HL-60/S4 (cell line): ENCODE data around the gene PHYKPL.

Experiments
- in situ Hi-C: fragments of 300-500 bp; cut with MboI; formaldehyde crosslinking; loops from 2 replicates; pipeline ENCODE4 v1.14.3; 2022; ENCODE audit warnings: low sequenced_read_pairs

Gene PHYKPL

GRCh38 chr5:178241231-178241663, 8.6 kb upstream of the PHYKPL start:
- in situ Hi-C loops, result loop anchor here (25.0 kb wide), 1 partner anchor 1246 kb away; no protein-coding TSS in a partner anchor

GRCh38 chr5:178240766-178241165, 8.2 kb upstream of the PHYKPL start:
- in situ Hi-C loops, result loop anchor here (25.0 kb wide), 1 partner anchor 1247 kb away; no protein-coding TSS in a partner anchor

DNA sequence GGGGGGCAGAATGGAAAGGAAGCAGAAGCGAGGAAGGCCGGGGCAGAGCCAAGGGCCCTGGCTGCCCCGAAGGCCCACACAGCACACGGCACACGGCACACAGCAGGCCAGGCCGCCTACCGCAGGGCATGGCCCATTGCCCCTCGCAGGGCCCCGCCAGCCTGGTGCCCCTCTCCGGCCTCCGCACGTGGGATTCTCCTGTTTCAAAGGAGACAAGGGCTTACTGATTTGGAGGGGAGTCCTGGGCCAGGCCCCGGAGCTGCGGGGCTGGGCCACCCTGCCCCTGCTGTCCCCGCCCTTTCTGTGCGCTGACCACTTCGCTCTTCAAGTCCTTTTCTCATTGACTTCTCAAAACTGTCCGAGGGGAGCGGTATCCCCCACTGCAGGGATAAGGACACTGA, 7.7 kb upstream of the PHYKPL start:
- in situ Hi-C loops, result loop anchor here (25.0 kb wide), 1 partner anchor 1247 kb away; no protein-coding TSS in a partner anchor

DNA sequence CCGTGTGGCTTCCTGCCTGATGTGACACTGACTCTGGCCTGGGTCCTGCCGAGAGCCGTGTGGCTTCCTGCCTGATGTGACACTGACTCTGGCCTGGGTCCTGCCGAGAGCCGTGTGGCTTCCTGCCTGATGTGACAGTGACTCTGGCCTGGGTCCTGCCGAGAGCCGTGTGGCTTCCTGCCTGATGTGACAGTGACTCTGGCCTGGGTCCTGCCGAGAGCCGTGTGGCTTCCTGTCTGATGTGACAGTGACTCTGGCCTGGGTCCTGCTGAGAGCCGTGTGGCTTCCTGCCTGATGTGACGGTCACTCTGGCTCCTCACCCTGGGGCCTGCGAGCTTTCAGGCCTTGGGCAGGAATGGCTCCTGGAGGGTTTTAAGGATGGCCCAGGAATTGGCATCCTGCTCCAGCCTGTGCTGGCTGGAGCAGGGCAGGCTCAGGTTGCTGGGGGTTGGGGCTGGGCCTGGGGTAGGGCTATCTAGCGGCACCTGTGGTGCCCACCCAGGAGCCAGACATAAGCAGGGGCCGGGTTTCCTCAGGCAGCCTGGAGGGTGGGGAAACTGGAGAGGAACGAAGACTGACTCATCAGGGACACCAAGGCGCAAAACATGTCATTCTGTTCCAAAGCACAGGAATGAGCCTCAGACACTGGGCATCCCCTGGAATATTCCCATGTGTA, 7.2 kb upstream of the PHYKPL start:
- in situ Hi-C loops, result loop anchor here (25.0 kb wide), 1 partner anchor 1248 kb away; no protein-coding TSS in a partner anchor

- in situ Hi-C loops, result loop anchor here (25.0 kb wide), 1 partner anchor 1248 kb away; no protein-coding TSS in a partner anchor
Measured at GRCh38 chr5:178238711-178239592, 6.3 kb upstream of the PHYKPL start.

GRCh38 chr5:178238313-178238635, 5.7 kb upstream of the PHYKPL start:
- in situ Hi-C loops, result loop anchor here (25.0 kb wide), 1 partner anchor 1249 kb away; no protein-coding TSS in a partner anchor

- in situ Hi-C loops, result loop anchor here (25.0 kb wide), 1 partner anchor 1250 kb away; no protein-coding TSS in a partner anchor
Measured at GRCh38 chr5:178237431-178238312, 5.1 kb upstream of the PHYKPL start.

GRCh38 chr5:178236679-178237078, 4.1 kb upstream of the PHYKPL start:
- in situ Hi-C loops, result loop anchor here (25.0 kb wide), 1 partner anchor 1251 kb away; no protein-coding TSS in a partner anchor

DNA sequence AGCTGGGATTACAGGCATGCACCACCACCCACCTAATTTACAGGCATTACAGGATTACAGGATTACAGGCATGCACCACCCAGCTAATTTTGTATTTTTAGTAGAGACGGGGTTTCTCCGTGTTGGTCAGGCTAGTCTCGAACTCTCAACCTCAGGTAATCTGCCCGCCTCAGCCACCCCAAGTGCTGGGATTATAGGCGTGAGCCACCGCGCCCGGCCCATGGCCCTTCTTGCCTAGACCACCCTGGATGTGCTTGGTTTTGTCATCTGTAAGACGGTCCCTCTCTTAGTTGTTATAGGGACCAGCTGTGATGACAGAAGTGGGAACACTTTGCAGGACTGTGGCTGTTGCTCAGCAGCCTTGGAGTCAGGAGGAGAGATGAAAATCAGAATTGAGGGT, 3.5 kb upstream of the PHYKPL start:
- in situ Hi-C loops, result loop anchor here (25.0 kb wide), 1 partner anchor 1251 kb away; no protein-coding TSS in a partner anchor

GRCh38 chr5:178235588-178235974, 3.0 kb upstream of the PHYKPL start:
- in situ Hi-C loops, result loop anchor here (25.0 kb wide), 1 partner anchor 1252 kb away; no protein-coding TSS in a partner anchor

DNA sequence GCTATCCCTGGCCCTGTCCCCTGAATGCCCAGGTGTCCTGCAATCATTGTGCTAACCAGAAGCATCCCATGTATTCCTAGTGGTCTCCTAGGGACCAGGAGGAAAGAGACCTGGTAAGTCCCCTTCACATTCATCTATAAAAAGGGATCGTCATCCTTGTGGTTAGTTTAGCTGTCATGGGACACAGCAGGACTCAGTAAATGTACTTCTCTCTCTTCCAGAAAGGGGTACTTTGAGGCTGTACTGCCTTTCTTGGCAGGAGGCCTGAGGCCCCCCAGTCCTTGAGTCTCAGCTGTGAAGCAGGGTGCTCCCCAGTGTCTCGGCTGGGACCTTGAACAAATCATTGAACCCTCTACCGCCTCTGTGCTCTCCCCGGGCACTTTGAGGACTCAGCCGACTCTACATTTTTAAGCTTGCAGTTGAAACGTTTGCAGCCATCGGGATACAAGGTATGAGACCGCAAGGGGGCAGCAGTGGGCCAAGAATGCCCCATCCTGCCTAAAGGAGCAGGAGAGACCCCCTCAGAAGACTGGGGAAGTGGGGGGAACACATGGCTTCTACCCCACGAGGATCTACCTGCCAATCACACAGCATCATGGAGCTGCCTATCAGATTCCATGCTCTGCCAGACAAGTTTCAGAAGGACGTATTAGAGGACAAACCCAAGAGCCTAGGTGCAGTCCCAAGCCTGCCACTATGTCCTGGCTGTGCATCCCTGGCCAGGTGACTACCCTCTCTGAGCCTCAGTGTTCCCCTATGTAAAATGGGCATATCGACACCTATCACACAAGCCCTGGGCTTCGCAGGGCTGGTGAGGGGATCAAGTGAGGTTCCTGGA, 2.4 kb upstream of the PHYKPL start:
- in situ Hi-C loops, result loop anchor here (25.0 kb wide), 1 partner anchor 1252 kb away; no protein-coding TSS in a partner anchor

DNA sequence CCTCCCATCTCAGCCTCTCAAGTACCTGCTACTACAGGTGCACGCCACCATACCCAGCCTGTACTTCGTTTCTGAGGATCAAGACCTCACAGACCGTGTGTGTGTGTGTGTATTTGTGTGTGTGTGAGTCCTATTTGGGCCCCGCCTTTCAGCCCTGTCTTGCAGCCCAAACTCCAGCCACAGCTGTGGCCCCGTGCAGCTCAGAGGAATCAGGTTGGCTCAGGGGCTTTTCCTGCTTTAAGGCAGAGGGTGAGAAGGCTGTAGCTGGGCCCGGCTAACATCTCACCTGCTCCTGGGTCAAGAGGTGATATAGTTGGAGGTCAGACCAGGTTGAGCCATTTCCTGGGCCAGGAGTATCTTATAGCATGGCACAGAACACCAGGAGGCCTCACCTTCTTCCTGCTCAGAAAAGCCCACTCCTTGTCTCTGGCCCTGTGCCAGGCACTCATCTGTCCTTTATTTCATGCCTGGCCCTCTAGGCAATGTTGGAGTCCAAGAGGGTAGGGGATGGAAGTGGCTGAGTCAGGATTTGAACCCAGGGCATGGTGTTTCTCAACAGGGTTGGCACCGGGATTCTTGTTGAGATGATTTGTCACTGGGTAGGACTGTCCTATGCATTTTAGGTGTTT, 1.6 kb upstream of the PHYKPL start:
- in situ Hi-C loops, result loop anchor here (25.0 kb wide), 1 partner anchor 1253 kb away; no protein-coding TSS in a partner anchor

- in situ Hi-C loops, result loop anchor here (25.0 kb wide), 1 partner anchor 1254 kb away; no protein-coding TSS in a partner anchor
Measured at GRCh38 chr5:178232920-178233429, 373 bp upstream of the PHYKPL start.

DNA sequence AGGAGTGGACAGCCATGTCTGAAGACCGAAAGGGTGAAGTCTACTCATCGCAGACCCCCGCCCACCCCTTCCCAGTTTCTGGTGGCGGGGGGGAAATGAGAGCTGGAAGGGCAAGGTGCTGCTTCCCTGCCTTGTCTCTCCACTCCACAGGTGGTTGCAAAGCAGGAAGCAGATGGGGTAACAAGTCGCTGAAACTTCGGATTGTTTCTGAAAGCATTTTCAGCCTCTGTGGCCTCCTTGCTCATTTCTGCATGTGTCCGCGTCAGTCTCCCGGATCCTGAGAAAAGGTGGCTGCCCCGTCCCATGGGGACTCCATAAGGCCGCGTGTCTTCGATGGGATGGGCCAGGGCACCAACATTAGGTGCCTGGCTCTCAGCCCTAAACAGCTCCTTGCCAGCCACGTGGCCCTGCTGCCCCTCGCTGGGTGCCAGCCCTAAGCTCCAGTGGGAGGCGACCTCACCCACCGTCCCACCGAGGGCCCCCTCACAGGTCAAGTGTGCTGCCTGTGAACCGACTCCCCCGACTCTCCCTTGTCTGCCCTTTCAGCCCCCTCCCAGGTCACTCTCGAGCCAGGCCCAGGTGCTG, 971 bp downstream of the PHYKPL start:
- in situ Hi-C loops, result loop anchor here (25.0 kb wide), 1 partner anchor 1256 kb away; no protein-coding TSS in a partner anchor

DNA sequence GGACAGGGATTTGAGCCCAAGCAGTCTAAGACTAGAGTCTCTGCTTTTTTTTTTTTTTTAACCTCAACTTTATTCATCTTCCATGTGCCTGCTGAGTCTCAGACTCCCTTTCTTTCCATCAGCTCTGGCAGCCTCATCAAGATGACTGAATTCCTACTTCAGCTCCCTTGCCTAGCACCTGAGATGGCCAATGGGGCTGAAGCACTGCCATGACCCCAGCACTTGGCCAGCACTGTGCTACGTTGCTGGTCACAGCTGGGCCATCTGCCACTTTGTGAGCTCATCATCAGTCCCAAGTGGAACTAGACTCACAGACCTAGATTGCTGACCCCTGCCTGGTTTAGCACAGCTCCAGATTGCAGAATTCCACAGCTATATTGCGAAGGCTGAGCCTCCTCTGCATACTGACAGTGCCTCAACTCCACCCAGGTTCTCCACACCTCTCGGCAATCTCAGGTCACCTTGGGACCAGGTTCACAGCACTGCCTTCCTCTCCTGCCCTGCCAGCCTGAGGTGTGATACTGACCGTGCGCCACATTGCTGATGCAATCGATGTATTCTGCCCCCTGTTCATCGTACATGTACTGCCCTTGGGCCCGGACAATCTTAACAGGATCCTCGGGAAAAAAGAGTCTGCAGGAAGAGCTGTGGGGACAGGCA, 1.6 kb downstream of the PHYKPL start:
- in situ Hi-C loops, result loop anchor here (25.0 kb wide), 1 partner anchor 1256 kb away; no protein-coding TSS in a partner anchor

- in situ Hi-C loops, result loop anchor here (25.0 kb wide), 1 partner anchor 1257 kb away; no protein-coding TSS in a partner anchor
Measured at GRCh38 chr5:178229861-178230260, 2.7 kb downstream of the PHYKPL start.

DNA sequence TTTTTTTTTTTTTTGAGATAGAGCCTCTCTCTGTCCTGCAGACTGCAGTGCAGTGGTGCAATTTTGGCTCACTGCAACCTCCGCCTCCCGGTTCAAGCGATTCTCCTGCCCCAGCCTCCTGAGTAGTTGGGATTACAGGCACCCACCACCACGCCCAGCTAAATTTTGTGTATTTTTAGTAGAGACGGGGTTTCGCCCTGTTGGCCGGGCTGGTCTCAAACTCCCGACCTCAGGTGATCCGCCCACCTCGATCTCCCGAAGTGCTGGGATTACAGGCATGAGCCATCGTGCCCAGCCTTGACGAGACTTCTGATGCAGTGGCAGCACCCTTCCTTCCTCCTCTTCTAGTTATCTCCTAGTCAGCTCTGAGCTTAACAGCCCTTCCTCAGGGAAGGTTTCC, 3.5 kb downstream of the PHYKPL start:
- in situ Hi-C loops, result loop anchor here (25.0 kb wide), 1 partner anchor 1258 kb away; no protein-coding TSS in a partner anchor
